ENCODE measurements around the gene PTPRK.

DNA sequence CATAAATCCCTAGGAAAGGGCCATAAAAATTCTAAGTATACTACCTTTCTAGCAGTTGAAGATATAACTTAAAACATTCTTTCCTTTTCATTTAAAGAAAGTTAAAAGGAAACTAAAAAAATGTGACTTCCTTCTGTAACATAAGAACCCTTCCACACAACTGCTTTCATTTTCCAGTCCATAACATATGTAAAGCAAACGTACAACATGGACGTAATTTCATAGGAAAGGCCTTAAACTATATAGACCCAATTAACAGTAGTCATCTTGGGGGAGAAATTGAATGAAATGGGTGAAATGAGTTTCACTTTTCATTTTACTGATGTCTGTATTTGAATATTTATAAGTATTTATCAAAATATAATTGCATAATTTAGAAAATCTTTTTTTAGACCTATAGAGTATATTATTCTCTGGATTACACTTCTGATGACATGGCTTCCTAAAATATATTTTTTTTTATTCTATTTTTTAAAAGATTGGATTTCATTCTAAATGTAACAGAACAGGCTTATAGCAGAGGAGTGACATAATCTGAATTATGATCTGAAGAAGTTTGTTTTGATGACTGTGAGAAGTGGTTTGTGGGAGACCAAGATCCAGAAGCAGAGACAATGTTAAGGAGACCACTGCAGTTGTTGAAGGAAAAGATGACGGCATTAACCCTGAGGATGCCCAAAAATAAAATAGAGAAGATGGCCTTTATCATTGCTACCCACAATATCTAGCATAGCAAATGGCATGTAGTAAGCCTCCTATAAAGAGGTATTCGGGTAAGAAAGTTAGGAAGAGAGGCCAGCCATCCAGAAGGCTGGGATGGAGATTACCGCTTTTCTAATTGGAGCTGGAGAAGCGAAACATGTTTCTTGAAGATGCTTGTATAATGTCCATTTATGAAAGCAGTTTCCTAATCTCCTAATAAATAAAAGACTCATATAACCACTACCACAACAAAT, 260.4 kb downstream of the PTPRK start:
- no peak for TF ChIP-seq RAD21 (IDR thresholded peaks at IDR 0.05)
- TF ChIP-seq CTCF (IDR thresholded peaks at IDR 0.05; ENCODE audit: low read depth, low read length, missing input control), result no peak
- TF ChIP-seq GABPA (IDR thresholded peaks at IDR 0.05 in 1 of 2, conservative IDR thresholded peaks at IDR 0.05 in 1 of 2), result no peak
- TF ChIP-seq SP1 (IDR thresholded peaks at IDR 0.05), result no peak

Data from liver (tissue), 3 donors.